Endometrium (tissue), 2 donors: ENCODE results near the gene CDC14A.
"Not testable (repeated sequence)": the region's sequence is repeated elsewhere in the genome, so short reads cannot be mapped to it uniquely, and the experiment has no call there.

ENCODE experiments used
- FAIRE-seq: peaks from 2 replicates; lab custom pipeline; 2012; peaks lifted over from hg19 to GRCh38; lab: Jason Lieb, UNC
- donor health status: control.
- donor health status: control.

Gene CDC14A

GRCh38 chr1:100337878-100338277 lies 14.4 kb upstream of the CDC14A start:
- not testable (repeated sequence) for FAIRE-seq

- not testable (repeated sequence) for FAIRE-seq
These were observed 12.6 kb upstream of the CDC14A start for GRCh38 chr1:100339735-100340134.

- no peak for FAIRE-seq
These were observed 11.8 kb upstream of the CDC14A start for GRCh38 chr1:100340494-100340893.

DNA sequence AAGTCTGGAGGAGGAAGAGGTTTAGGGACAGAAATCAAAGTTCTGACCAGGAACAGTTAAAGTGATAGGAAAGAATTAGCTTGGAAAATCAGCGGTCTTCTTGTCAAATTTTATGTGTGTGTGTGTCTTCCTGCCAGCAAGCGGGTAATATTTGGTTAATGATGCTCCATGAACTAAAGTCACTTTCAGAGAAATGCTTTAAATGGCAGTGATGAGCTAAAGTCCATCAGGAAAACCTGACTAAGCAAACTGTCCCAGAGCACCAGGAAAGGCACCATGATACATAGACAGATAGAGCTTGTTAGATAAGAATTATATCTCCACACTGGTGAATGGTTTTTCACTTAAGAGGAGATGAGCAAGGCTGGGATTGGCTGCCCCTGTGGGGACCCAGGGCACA lies 10.0 kb upstream of the CDC14A start:
- FAIRE-seq: no peak

DNA sequence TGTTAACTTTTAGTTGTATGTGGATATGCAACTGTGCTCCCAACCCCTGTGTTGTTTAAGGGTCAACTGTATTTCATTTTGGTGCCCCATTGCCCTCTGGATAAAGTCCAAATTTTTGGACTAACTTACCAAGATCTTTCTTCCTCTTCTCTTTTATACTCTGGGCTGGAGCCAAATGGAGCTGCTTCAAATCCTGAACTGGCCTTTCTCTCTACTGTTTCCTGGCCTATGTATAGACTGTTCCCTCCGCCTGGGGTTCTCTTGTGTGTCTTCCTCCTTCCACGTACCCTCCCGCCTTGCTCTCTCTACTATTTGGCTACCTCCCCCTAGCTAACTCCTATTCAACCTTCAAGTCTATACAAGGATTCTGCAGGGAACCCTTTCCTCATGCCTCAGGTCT lies 8.4 kb upstream of the CDC14A start:
- FAIRE-seq: no peak

- no peak for FAIRE-seq
These were observed 7.5 kb upstream of the CDC14A start for GRCh38 chr1:100344774-100345173.

DNA sequence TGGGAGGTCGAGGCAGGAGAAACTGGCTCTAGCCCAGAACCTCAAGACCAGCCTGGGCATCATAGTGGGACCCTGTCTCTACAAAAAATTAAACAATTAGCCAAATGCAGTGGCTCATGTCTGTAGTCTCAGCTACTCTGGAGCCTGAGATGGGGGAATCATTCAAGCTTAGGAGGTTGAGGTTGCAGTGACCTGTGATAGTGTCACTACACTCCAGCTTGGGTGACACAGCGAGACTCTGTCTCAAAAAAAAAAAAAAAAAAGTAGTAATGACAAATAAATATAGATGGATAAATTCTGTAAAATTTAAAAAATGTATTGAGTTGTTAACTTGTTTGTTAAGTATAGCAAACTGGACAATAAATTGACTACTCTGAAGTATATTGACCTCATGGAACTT lies 5.9 kb upstream of the CDC14A start:
- no peak for FAIRE-seq

DNA sequence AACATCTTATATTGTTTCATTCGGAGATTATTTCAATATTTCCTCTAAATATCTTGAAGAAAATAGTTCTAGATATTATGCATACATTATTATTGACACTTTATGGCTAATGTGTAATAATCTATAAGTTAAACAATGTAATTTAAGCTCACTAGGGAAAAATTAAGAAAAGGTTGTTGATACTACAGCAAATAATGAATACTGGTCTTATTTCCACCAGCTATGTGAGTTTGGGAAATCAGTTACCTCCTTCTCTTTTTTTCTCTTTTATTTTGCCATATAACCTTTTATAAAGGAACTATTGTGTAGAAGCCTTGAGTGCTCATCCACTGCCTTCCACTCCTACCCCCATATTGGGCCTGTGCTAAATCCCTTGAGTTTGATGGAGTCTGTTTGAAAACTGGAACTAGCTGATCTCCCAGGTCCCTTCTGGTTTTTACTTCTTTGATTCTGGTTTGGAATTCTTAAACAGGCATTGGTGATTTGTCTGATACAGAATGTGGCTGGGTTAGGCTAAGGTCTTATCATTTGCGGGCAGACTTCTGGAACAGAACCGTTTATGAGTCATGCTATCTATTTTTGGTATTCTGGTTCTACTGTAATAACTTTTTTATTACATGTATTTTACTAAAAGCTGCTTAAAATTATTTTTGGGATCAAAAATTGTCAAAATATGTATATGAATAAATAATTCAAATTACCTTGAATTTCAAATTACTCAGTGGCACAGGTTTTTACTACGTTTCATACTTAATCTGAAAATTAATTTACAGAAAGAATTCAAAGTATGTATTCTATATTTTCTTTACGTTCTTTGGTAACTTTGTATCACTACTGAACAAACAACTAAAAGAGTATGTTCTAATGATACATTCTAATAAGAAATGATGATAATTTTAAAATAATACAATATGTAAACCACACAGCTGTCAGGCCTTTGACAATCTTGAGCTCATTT lies 5.0 kb upstream of the CDC14A start:
- FAIRE-seq: no peak

GRCh38 chr1:100348549-100349144 lies 3.7 kb upstream of the CDC14A start:
- no peak for FAIRE-seq

- FAIRE-seq: no peak
These were observed 3.1 kb upstream of the CDC14A start for GRCh38 chr1:100349246-100349645.

- FAIRE-seq: no peak
These were observed 1.6 kb upstream of the CDC14A start for GRCh38 chr1:100350787-100351094.

DNA sequence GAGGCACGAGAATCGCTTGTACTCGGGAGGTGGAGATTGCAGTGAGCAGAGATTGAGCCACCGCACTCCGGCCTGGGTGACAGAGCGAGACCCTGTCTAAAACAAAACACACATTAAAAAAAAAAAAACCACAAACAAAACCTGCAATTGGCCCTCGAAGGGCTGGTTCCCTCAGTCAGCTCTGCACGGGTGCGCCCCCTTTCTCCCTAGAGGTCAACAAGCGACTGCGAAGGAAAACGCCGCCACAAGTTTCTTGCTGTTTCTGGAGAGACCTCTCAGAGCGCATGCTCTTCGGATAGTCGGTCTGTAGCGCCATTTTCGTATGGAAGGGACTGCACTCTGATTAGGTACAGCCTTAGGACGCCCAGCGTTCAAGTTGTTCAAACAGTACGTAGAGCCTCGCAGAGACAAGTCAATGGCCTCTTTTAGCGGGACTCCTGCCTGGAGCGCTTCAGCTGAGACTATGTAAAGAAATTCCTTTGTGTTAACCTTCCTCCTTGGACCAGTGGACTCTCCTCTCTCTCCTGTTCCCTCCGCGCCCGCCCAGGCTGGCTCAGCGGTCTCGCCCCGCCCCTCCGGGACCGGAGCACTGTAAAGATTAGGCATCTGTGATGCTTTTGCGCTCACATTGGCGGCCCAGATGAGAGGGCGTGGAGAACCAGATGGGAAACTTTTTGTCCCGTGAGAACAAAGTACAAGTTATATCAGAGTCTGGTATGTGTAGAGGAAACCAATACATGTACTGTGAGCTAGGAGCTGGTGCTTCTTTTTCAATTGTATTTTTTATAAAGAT lies 1.0 kb upstream of the CDC14A start:
- peak; percentile 50 for FAIRE-seq

- FAIRE-seq: no peak
These were observed 930 bp downstream of the CDC14A start for GRCh38 chr1:100353071-100353801.

DNA sequence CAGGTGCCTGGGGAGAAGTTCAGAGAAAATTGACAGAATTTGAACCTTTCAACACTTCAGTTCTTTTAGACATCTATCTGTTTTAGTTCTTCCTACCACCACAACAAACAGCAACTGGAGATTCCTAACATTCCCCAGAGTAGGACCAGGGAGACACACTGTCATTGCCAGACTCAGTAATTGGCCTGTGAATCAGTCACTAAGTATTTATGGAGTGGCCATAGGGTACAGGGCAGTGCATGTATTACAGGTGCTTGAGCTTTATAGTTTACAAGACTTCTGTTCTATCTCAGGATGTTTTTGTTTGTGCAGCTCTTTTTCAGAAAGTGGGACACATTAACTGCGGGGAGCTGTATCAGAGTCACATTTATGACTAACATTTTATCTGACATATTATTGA lies 1.7 kb downstream of the CDC14A start:
- no peak for FAIRE-seq

GRCh38 chr1:100354971-100355394 lies 2.7 kb downstream of the CDC14A start:
- no peak for FAIRE-seq

DNA sequence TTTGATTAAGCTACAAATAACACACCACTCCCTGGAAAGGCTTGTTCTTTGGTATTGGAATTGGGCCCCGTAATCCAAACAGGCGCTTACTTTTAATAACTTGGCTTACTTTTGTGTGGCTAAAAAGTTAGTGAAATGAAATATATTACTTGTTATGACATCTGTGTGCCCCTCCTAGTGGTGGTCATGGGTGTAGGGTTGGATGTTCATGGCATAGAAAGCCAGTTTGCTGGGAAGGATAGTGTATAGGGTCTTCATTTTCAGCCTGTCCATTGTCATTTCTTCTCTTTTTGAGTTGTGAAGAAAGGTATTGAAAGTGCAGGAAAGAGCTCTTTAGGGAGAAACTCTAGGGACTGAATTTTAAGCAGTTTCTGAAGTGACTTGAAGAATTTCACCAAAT lies 5.9 kb downstream of the CDC14A start:
- FAIRE-seq: no peak

DNA sequence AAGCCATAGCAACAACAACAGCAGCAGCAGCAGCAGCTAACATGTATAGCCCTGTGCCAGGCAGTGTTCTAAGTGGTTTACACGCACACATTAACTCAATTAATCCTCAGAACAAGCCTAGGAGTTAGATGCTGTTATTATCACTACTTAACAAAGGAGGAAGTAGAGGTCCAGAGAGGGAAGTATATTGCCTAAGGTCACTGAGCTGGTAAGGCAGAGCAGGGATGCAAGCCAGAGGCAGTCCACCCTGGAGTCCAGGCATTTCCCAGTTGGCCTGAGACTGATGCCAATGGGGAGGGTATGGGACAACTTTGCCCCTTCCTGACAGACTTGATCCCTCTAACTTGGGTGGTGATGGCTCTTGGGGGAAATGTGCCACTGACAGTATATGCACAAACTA lies 6.8 kb downstream of the CDC14A start:
- FAIRE-seq: no peak

GRCh38 chr1:100360790-100361510 lies 8.6 kb downstream of the CDC14A start:
- peak; percentile 99 for FAIRE-seq

GRCh38 chr1:100361511-100362089 lies 9.3 kb downstream of the CDC14A start:
- no peak for FAIRE-seq

DNA sequence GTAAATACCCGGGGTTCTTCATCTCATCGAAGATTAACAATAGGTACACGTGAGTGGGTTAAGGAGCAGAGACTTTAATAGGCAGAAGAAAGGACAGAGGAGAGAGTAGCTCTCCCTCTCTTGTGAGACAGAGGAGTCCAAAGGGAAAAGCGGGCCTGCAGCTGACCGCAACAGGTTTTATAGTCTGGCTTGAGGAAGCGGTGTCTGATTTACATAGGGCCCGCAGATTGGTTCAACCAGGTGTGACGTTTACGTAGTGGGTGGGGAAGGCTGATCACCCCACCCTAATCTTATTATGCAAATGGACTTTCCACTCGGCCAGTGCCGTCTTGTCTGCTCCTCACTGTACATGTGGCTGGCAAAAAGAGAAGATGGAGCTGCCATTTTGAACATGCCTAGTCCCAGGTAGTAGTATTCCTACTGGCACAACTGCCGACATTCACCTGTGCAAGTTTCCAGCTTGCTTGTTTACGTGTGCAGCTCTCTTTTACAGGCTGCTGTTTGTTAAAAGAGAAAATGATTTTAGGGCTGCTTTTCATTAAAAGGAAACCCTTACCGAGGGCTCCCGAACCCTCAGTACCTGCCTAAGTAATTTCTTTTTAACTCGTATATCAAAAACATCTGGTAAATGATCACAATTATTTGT lies 10.6 kb downstream of the CDC14A start:
- no peak for FAIRE-seq

DNA sequence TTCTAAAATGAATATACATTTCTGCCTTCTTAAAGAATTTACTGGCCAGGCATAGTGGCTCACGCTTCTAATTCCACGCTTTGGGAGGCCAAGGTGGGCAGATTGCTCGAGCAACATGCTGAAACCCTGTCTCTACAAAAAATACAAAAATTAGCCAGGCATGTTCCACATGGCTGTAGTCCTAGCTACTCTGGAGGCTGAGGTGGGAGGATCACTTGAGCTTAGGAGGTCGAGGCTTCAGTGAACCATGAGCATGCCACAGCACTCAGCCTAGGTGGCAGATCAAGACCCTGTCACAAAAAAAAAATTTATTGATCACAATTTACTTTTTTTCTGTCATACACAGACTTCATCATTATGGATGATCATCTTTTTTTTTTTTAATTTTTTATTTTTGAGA lies 11.5 kb downstream of the CDC14A start:
- FAIRE-seq: no peak
